Endothelial cell of umbilical vein (primary cell): ENCODE measurements around the gene BUD13.

ENCODE experiments used
- CTCF ChIP-seq, 2 donors: IDR thresholded peaks; 1 replicate in 1 of 2; 2 replicates in 1 of 2; pipeline ENCODE4 v1.5.1; 2011; ENCODE audit warnings: low read length in 2 of 2, mild to moderate bottlenecking in 2 of 2, moderate library complexity in 2 of 2, control low read depth in 1 of 2, inconsistent platforms in 1 of 2, low read depth in 1 of 2; ENCODE audit not compliant: insufficient read depth in 1 of 2; ENCODE audit errors: extremely low read depth in 1 of 2
- EZH2 ChIP-seq: IDR thresholded peaks from 2 replicates; pipeline ENCODE4 v1.6.1; 2012; ENCODE audit warnings: borderline replicate concordance, low read depth, mild to moderate bottlenecking, moderate library complexity, low read length, inconsistent platforms; ENCODE audit not compliant: severe bottlenecking
- GATA2 ChIP-seq: IDR thresholded peaks from 2 replicates; pipeline ENCODE4 v1.7.0; 2011; ENCODE audit warnings: low read depth, mild to moderate bottlenecking, moderate library complexity, mixed read lengths, low read length; ENCODE audit not compliant: insufficient read length, insufficient read depth
- POLR2A ChIP-seq: IDR thresholded peaks from 2 replicates; pipeline ENCODE4 v1.6.1; 2012; ENCODE audit warnings: low read depth, mild to moderate bottlenecking, control low read depth, low read length

- no peak for TF ChIP-seq CTCF (IDR thresholded peaks at IDR 0.05; ENCODE audit: extremely low read depth in 1 of 2, insufficient read depth in 1 of 2, low read depth in 1 of 2, low read length in 2 of 2)
- no peak for TF ChIP-seq EZH2
- TF ChIP-seq POLR2A = no peak
- TF ChIP-seq GATA2 = no peak
These were observed 23.8 kb upstream of the BUD13 start for GRCh38 chr11:116796548-116796947.
